GM12874 (cell line): Measurements from ENCODE around the gene NUP42.

Experiments used
- TF ChIP-seq, protein P1 (sequence below): IDR thresholded peaks from 2 replicates; pipeline ENCODE4 v1.5.1; 2011; ENCODE audit warnings: low read depth, mild to moderate bottlenecking, control low read depth, low read length, moderate library complexity; ENCODE audit not compliant: insufficient read depth

NUP42 gene

DNA sequence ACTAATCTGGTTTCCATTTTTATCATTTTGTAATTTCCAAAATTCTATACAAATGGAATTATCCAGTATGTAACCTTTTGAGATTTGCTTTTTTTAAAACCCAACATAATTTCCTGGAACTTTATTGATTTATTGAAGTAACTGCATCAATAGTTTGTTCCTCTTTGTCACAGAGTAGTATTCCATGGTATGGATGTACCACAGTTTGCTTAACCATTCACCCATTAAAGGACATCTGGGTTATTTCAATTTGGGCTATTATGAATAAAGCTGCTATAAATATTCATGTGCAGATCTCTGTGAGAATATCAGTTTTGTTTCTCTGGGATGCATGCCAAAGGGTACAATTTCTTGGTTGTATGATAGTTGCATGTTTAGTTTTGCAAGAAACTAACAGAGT, 67.6 kb downstream of the NUP42 start:
- TF ChIP-seq, protein P1, sequence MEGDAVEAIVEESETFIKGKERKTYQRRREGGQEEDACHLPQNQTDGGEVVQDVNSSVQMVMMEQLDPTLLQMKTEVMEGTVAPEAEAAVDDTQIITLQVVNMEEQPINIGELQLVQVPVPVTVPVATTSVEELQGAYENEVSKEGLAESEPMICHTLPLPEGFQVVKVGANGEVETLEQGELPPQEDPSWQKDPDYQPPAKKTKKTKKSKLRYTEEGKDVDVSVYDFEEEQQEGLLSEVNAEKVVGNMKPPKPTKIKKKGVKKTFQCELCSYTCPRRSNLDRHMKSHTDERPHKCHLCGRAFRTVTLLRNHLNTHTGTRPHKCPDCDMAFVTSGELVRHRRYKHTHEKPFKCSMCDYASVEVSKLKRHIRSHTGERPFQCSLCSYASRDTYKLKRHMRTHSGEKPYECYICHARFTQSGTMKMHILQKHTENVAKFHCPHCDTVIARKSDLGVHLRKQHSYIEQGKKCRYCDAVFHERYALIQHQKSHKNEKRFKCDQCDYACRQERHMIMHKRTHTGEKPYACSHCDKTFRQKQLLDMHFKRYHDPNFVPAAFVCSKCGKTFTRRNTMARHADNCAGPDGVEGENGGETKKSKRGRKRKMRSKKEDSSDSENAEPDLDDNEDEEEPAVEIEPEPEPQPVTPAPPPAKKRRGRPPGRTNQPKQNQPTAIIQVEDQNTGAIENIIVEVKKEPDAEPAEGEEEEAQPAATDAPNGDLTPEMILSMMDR, result no peak
